ENCODE data around the gene IL15RA. TPM values are rescaled to one million over a fixed set of nuclear protein-coding genes. Genes with fewer than 3 reads are reported as not detected.

IL15RA gene
- total and polyA plus RNA-seq, 2 of the 8 experiments (the other 6 are each of a cell fraction or from before 2014, with no cell fraction given): 1.3 to 1.4 TPM

- TF ChIP-seq CHD7 (IDR thresholded peaks at IDR 0.05; ENCODE audit: insufficient replicate concordance, low read length) (no peak), CHD1 (IDR thresholded peaks at IDR 0.05; ENCODE audit: low read depth, low read length) (no peak), RAD21 (IDR thresholded peaks at IDR 0.05 in 1 of 2, conservative IDR thresholded peaks at IDR 0.05 in 1 of 2; ENCODE audit: low read depth in 2 of 2, low read length in 2 of 2) (no peak), CREB1 (IDR thresholded peaks at IDR 0.05) (no peak), FOSL1 (IDR thresholded peaks at IDR 0.05; ENCODE audit: insufficient read depth, low read depth, low read length) (no peak)
These were observed 17.0 kb downstream of the IL15RA start (continued) for GRCh38 chr10:5960070-5960972.
